GM18951 (cell line): ENCODE measurements around the gene PADI3.

Source experiments
- POLR2A ChIP-seq: IDR thresholded peaks from 4 replicates; pipeline ENCODE4 v1.6.1; 2011; ENCODE audit warnings: mild to moderate bottlenecking; ENCODE audit not compliant: insufficient read length, insufficient read depth; ENCODE audit errors: extremely low read depth
- in situ Hi-C: fragments of 300-500 bp; cut with MboI; formaldehyde crosslinking; loops from one replicate; pipeline ENCODE4 v1.12.0; 2022; ENCODE audit warnings: low sequenced_read_pairs, mixed read lengths, inconsistent platforms; ENCODE audit not compliant: unreplicated experiment

The PADI3 gene, protein sequence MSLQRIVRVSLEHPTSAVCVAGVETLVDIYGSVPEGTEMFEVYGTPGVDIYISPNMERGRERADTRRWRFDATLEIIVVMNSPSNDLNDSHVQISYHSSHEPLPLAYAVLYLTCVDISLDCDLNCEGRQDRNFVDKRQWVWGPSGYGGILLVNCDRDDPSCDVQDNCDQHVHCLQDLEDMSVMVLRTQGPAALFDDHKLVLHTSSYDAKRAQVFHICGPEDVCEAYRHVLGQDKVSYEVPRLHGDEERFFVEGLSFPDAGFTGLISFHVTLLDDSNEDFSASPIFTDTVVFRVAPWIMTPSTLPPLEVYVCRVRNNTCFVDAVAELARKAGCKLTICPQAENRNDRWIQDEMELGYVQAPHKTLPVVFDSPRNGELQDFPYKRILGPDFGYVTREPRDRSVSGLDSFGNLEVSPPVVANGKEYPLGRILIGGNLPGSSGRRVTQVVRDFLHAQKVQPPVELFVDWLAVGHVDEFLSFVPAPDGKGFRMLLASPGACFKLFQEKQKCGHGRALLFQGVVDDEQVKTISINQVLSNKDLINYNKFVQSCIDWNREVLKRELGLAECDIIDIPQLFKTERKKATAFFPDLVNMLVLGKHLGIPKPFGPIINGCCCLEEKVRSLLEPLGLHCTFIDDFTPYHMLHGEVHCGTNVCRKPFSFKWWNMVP

DNA sequence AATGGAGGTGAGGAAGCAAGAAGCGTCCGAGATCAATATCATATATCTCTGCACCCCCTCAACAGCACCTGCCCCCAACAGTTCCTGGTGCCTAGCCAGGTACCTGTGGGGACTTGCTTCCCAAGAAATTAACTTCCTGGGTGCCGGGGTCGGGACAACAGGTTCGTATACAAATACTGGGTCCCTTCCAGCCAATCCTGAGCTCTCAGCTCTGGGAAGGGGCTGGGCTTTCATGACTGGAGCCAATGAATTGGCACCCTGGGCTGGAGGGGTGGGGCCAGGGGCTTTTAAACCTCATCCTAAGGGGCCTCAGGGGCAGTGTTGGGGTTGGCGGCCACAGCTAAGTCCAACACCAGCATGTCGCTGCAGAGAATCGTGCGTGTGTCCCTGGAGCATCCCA, at the start of gene PADI3:
Gene PADI3 (plus strand): TSS at position 318 of the 400 bp plus-strand sequence. CDS start 40 bp downstream, at position 358.
- in situ Hi-C loops: no loop called here
- TF ChIP-seq POLR2A: no peak

DNA sequence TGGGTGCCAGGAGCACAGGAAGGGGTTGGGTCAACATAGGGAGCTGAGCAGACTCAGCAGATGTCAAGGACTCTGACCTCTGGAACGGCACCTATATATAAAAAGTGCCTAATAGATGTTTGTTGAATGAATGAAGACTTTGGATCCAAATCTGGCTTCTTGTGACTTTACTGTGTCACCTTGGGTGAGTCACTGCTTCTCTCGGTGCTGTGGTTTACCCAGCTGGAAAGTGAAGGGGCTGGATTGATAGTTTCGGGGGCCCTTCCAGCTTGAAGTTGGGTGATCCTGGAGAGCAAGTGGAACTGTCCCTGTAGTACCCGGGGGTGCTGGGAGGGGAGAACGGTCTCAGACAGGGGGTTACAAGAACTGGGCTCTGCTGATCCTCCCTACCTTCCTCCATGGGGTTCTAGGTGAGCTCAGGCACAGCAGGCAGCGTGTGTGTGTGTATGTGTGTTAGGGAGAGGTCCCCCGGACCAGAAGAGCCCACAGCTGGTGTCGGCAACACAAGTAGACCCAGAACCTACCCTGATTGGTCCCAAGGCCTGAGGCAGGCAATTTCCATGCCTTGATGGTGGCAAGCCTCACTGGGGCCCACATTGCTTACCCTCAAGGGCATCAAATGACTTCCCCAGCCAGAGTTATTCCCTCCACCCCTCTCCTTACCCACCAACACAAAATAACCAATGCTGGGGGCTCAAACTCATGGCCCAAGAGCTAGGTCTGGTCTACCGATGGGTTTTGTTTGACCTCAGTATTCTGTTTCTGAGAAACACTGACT, 49.4 kb upstream of the PADI3 start:
- in situ Hi-C loops: no loop called here

DNA sequence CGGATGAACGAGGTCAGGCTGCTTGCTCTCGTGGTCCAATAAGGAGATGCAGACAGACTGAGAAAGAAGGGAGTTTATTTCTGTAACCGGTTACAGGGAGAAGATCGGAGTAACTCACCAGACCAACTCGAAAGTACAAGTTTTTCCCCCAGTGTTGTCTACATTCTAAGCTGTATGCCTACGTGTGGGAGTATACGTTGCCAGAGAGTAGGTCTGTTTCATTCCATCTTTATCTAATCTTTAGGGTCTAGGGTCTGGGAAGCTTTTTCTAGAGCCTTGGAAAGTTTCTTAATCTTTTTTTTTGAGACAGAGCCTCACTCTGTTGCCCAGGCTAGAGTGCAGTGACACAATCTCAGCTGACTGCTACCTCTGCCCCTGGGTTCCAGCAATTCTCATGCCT, 48.7 kb upstream of the PADI3 start:
- in situ Hi-C loops: no loop called here
- TF ChIP-seq POLR2A: no peak

More for the DNA sequence above, 49.4 kb upstream of the PADI3 start:
- no peak for TF ChIP-seq POLR2A

DNA sequence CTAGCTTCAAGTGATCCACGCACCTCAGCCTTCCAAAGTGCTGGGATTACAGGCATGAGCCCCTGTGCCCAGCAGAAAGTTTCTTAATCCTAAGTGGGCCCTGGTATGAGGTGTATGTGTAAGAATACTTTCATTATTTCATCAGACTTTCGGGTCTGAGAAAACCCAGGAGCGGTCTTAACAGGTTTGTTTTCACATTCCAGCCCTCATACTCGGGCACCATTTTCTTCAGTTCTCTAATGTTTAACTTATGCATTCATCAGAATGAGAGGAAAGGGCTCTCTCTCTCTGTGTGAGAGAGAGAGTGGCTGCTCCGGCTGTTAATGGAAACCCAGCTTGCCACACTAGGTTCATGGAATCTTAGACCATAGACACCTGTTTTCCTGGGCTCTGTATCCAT, 48.1 kb upstream of the PADI3 start:
- in situ Hi-C loops: no loop called here

DNA sequence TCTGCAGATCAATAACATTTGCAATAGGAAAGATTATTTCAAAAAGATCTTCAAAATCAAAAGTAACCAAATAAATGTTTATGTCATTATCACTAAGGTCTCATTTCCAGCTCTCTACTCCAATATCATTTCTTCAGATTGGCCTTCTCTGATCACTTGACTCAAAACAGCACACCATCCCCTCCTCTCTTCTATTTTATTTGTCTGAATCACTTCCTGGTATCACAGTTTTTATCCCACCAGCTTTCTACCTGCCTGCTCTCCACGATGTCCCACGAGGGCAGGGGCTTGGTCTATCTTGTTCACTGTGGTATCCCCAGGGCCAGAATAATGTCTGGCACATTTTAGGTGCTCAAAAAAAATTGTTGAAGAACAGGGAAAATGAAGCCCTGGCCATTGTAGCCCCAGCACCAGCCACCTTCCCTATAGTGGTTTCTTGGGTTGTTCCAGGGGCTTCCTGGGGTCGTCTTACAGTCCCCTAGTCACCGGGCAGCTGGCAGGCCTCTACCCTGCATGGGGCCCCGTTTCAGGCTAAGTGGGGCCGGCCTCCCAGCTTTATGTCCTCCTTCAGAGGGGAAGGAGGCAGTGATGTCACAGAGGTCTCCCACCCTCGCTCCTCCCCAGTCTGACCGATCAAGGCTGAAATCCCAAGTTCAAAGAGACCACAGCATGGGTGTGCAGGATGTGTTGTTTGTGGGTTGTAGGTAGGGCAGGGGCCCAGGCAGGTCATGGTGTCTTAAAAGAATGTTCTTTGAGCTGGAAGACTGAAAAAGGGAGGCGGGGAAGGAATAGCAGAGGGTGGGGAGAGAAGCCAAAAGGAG, 47.5 kb upstream of the PADI3 start:
- in situ Hi-C loops: no loop called here
- no peak for TF ChIP-seq POLR2A

More for the DNA sequence above, 48.1 kb upstream of the PADI3 start:
- no peak for TF ChIP-seq POLR2A

DNA sequence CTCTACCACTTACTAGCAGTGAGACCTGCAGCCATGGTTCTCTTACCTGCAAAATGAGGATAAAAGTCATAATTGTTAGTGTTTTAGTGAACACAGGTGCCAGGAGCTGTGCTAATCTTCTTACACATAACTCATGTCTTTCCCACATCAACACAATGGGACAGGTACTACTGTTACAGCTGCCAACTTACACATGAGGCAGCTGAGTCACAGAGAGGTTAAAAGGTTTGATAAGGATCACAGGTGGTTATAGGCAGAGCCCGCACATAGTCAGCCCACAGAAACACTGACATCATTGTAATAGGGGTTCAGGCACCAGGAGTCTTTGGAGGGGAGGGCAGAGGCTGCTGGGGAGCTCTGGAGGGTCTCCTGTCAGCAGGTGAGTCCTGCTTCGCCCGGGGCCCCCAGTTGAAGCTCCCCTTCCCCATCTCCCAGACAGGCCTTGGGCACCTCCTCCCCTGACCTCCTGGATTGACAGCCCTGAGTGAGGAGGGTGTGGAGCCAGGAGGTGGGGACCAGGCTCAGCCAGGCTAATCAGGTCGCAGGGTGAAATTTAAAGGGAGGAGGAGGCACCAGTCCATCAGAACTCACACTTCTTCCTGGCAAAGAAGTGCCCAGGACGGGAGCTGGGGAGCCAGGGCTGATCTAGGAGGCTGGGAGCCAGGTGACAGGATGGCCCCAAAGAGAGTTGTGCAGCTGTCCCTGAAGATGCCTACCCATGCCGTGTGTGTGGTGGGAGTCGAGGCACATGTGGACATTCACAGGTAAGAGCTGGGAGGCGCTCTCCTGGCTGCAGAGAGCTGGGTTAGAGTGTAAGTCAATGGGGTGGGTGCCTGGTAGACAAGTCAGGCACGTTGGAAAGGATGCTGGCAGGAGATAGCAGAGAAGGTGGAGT, 44.1 kb upstream of the PADI3 start, which contains the start of gene PADI1:
Gene PADI1 (plus strand): TSS at position 583 of the 895 bp plus-strand sequence. CDS start 90 bp downstream, at position 673.
- no peak for TF ChIP-seq POLR2A
- in situ Hi-C loops: no loop called here

DNA sequence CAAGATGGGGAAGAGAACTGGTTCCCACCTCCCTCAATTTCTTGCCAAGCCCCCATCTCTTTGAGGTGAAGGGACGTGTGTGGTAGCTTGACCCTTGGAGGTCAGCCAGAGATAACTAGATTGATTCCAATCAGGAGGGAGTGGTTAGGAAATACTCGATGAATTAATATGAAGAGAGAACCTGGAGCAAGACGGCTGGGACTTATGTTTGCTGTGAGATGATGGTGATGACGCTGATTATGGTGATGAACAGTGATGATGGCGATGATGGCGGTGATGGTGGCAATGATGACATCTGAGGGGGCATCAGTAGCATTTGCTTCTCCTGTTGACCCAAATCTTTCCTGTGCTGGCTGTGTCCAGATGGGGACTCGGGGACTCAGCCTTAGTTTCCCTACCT, 43.2 kb upstream of the PADI3 start:
- TF ChIP-seq POLR2A: no peak
- in situ Hi-C loops: no loop called here

DNA sequence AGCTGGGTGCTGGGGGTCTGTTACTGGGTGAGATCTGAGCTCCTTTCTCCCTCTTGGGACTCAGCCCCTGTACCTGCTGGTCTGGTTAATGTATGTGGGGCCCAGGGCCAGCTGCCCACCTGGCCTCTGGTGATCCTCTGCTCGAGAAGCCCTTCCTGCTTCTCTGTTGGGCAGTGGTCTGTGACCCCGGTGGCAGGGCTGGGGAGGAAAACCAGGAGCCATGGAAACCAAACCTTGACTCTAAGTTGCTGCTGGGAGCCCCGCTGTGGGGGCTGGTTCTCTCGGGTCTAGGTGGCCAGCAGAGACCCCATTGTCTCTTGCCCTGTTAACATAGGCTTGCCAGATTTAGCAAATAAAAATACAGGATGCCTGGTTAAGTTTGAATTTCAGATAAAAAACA, 42.7 kb upstream of the PADI3 start:
- in situ Hi-C loops: no loop called here
- no peak for TF ChIP-seq POLR2A

DNA sequence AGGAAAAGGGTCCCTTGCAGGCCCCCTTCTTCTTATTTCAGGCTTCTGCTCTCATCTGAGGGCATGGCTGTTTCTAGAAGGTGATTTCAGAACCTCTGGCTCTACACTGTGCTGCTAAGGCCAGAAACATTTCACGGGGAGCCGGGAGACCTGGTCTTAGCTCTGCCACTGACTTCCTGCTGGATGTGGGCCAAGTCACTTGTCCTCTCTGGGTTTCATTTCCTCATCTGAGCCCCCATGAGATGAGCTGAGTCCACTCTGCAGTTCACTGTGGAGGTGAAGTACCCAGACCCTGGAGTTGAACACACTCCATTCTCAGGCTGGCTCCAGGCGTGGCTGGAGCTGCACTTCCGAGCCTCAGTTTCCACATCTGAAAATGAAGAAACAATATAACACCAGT, 41.9 kb upstream of the PADI3 start:
- in situ Hi-C loops: no loop called here
- no peak for TF ChIP-seq POLR2A

DNA sequence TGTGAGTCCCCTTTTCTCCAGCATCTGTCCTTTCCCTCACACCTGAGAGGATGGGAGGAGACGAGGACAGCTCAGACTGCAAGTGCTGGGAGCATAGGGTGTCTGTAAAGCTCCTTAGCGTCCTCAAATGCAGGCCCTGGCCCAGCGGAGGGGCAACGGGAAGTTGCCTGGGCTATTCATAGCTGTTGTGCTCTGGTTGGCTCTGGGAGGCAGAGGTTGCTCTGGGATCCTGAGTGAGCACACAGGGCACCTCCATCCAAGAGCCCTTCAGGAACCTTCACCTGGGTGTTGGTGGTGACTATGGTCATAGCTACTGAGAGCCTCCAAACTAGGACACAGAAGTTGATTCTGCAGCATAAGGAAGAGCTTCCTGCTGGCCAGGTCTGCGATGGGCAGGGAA, 41.4 kb upstream of the PADI3 start:
- in situ Hi-C loops: no loop called here
- no peak for TF ChIP-seq POLR2A

DNA sequence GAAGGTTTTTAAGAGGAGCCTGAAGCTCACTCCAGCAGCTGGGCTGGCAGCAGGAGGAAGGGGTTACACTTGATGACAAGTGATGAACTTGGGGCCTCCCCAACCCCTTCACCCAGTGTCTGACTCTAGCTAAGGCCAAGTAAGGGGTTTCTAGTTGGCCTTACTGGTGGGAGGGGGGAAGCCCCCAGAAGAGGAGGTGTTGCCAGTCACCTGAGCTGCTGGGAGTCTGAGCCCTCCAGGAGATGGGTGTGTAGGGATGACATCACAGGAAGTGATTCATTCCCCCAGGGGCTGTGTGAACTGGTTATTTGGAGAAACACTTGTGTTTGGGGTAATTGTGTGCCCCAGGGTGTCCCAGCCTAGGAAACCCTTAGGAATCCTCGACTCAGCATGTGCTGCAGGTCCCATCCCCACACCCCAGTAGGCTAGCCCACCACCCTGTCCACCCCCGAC, 40.9 kb upstream of the PADI3 start:
- in situ Hi-C loops: no loop called here

More for the DNA sequence above, 40.9 kb upstream of the PADI3 start:
- TF ChIP-seq POLR2A: no peak
